Suprapubic skin (tissue), 4 donors: ENCODE data around the gene RLBP1. TPM values are rescaled to one million over a fixed set of nuclear protein-coding genes. Genes with fewer than 3 reads are reported as not detected.
"Not testable (repeated sequence)": the region's sequence is repeated elsewhere in the genome, so short reads cannot be mapped to it uniquely, and the experiment has no call there.

Source experiments
- DNase-seq, 2 donors: peaks; one replicate each; pipeline ENCODE4 v3.0.0-alpha.2; 2019; ENCODE audit warnings: low spot score in 2 of 2
- H3K27ac ChIP-seq: fragments of 200-600 bp; sonication (generic); one replicate; pipeline ENCODE4 v1.5.1; 2019
- H3K27me3 ChIP-seq: fragments of 200-600 bp; sonication (generic); one replicate; pipeline ENCODE4 v1.5.1; 2019
- H3K36me3 ChIP-seq: fragments of 200-600 bp; sonication (generic); one replicate; pipeline ENCODE4 v1.5.1; 2019
- H3K4me1 ChIP-seq: fragments of 200-600 bp; sonication (generic); one replicate; pipeline ENCODE4 v1.5.1; 2019
- H3K4me3 ChIP-seq: fragments of 200-600 bp; sonication (generic); one replicate; pipeline ENCODE4 v1.5.1; 2019; ENCODE audit warnings: mild to moderate bottlenecking
- H3K9me3 ChIP-seq: fragments of 200-600 bp; sonication (generic); one replicate; pipeline ENCODE4 v1.5.1; 2019
- CTCF ChIP-seq, 2 donors: fragments of 200-600 bp in 1 of 2; fragments of 450-650 bp in 1 of 2; sonication (generic) in 1 of 2; IDR thresholded peaks; one replicate each; pipeline ENCODE4 v1.5.1; 2016 to 2019; ENCODE audit warnings: antibody characterized with exemption in 2 of 2, mild to moderate bottlenecking in 1 of 2, moderate library complexity in 1 of 2
- EP300 ChIP-seq: sonication (generic); formaldehyde crosslinking; IDR thresholded peaks from one replicate; pipeline ENCODE4 v1.6.1; 2017; ENCODE audit warnings: antibody characterized with exemption
- POLR2A ChIP-seq, 2 donors: fragments of 450-650 bp; IDR thresholded peaks; one replicate each; pipeline ENCODE4 v1.6.1; 2017; ENCODE audit warnings: antibody characterized with exemption in 2 of 2, mild to moderate bottlenecking in 2 of 2, moderate library complexity in 2 of 2
- POLR2AphosphoS5 ChIP-seq, 3 donors: sonication (generic); formaldehyde crosslinking; IDR thresholded peaks; one replicate each; pipeline ENCODE4 v1.6.1; 2017; ENCODE audit warnings: antibody characterized with exemption in 3 of 3
- WGBS: methylation state at CpG from one replicate; pipeline ENCODE4 v1.1.5; 2018; 5-methylcytosine and 5-hydroxymethylcytosine counted together
- total RNA-seq, 4 donors: library from RNA; depleted of rRNA; stranded (reverse); fragments of >200 nt; gene quantifications; one replicate each; pipeline ENCODE4 v1.1.0, GENCODE V29; 2016

RLBP1 gene
- total RNA-seq, 4 donors from 2014 or later: not detected

GRCh38 chr15:89243691-89244573 is 22.6 kb upstream of the RLBP1 start, which contains the start of gene FANCI:
TSS of gene FANCI (plus strand) at chr15:89243979. CDS start at chr15:89247648, 3,669 bp downstream.
- TF ChIP-seq POLR2A (IDR thresholded peaks at IDR 0.05): peak in 1 of 2 donors; percentile 16
- no peak for TF ChIP-seq EP300
- TF ChIP-seq CTCF (IDR thresholded peaks at IDR 0.05): peak in 1 of 2 donors; percentile 40
- peak in 1 of 3 donors; percentile 3 for TF ChIP-seq POLR2AphosphoS5 (IDR thresholded peaks at IDR 0.05)
- DNase-seq: peak; percentile 96 to 98
- H3K27ac ChIP-seq: peak within 1 kb of the TSS; percentile 81
- H3K27me3 ChIP-seq: no peaks in the 10 kb centered on the region
- WGBS: under 1% methylated on average over 33 of the region's 69 CpGs
- H3K4me3 ChIP-seq: peak within 1 kb of the TSS; percentile 81
- peaks cover 22% of the 10 kb centered on the region for H3K4me1 ChIP-seq
- no peaks in the 10 kb centered on the region for H3K36me3 ChIP-seq
- H3K9me3 ChIP-seq: no peaks in the 10 kb centered on the region

DNA sequence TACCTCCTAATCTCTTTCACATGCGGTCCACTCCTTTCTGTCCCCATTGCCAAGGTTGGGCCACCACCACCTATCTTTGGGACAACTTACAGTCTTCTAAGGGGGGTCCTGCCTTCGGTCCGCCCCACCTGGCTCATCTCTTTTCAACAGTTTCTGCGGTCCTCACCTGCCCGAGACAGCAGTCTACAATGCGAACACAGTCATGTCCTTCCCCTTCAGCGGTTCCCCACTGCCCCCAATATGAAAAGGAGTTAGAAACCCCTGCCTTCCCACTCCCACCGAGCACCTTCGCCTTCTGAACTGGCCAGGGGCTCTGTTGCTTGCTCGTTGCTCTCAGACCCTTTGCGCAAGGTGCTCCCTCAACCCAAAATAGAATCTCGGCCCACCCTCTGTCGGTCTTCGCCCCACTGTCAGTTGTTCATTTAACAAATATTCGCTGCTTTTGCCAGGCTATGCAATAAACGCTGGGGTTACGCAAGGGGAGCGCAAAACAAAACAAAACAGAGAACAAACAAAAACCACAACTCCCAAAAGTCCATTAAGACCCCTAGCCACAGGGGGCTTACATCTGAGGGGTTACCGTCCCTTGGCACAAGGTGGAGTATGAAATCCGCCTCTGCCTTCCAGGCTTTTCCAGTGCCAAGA is 21.8 kb upstream of the RLBP1 start:
- H3K27ac ChIP-seq: peak overlapping the region; percentile 81
- no peaks in the 10 kb centered on the region for H3K9me3 ChIP-seq
- peaks cover 22% of the 10 kb centered on the region for H3K4me1 ChIP-seq
- peak in 1 of 2 donors; percentile 75 for DNase-seq
- no peaks in the 10 kb centered on the region for H3K27me3 ChIP-seq
- H3K4me3 ChIP-seq: peak overlapping the region; percentile 81
- H3K36me3 ChIP-seq: no peaks in the 10 kb centered on the region
- 32% methylated on average over 20 of the region's 20 CpGs for WGBS
- TF ChIP-seq CTCF (IDR thresholded peaks at IDR 0.05) (no peak), EP300 (no peak), POLR2A (IDR thresholded peaks at IDR 0.05) (no peak), POLR2AphosphoS5 (IDR thresholded peaks at IDR 0.05) (no peak)

DNA sequence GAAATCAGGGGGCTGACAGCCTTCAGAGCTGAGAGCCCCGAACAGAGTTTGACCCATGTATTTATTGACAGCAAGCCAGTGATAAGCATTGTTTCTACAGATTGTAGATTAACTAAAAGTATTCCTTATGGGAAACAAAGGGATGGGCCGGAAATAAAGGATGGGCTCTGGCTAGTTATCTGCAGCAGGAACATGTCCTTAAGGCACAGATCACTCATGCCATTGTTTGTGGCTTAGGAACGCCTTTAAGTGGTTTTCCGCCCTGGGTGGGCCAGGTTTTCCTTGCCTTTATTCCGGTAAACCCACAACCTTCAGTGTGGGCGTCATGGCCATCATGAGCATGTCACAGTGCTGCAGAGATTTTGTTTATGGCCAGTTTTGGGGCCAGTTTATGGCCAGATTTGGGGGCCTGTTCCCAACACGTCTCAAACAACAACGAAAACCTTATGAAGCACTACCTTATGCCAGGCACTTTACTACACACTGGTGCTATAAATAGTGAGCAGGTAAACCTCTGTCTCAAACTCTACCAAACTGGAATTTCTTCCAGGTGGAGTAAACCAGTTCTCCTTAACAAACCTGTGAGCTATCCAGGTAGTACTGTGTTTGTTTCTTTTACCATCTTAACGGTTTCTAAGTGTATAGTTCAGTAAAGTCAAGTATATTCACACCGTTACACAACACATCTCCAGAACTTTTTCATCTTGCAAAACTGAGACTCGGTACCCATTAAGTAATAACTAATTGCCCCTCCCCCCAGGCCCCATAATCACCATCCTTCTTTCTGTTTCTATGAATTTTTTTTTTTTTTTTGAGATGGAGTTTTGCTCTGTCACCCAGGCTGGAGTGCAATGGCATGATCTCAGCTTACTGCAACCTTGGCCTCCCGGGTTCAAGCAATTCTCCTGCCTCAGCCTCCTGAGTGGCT is 18.8 kb upstream of the RLBP1 start:
- peaks cover 22% of the 10 kb centered on the region for H3K4me1 ChIP-seq
- DNase-seq, H3K4me3 ChIP-seq, H3K27ac ChIP-seq, H3K36me3 ChIP-seq, H3K9me3 ChIP-seq, H3K27me3 ChIP-seq: not testable (repeated sequence)
- 80% methylated on average over 12 of the region's 12 CpGs for WGBS

GRCh38 chr15:89231832-89232231 is 10.5 kb upstream of the RLBP1 start:
- Histone ChIP-seq H3K36me3 (no peaks in the 10 kb centered on the region), H3K9me3 (no peaks in the 10 kb centered on the region), H3K27ac (no peak overlapping the region), H3K27me3 (no peaks in the 10 kb centered on the region), H3K4me3 (no peak overlapping the region), H3K4me1 (no peaks in the 10 kb centered on the region)
- no peak for TF ChIP-seq POLR2AphosphoS5 (IDR thresholded peaks at IDR 0.05)
- no peak for TF ChIP-seq POLR2A (IDR thresholded peaks at IDR 0.05)
- no peak for TF ChIP-seq EP300
- TF ChIP-seq CTCF (IDR thresholded peaks at IDR 0.05): no peak
- no peak for DNase-seq

GRCh38 chr15:89230277-89230676 is 8.9 kb upstream of the RLBP1 start:
- no peak for TF ChIP-seq POLR2A (IDR thresholded peaks at IDR 0.05)
- no peak for TF ChIP-seq EP300
- TF ChIP-seq CTCF (IDR thresholded peaks at IDR 0.05): no peak
- no peak for TF ChIP-seq POLR2AphosphoS5 (IDR thresholded peaks at IDR 0.05)
- Histone ChIP-seq H3K27ac (no peak overlapping the region), H3K4me3 (no peak overlapping the region), H3K27me3 (no peaks in the 10 kb centered on the region), H3K36me3 (no peaks in the 10 kb centered on the region), H3K9me3 (no peaks in the 10 kb centered on the region), H3K4me1 (no peaks in the 10 kb centered on the region)
- WGBS: 59% methylated on average over 5 of the region's 5 CpGs
- DNase-seq: no peak
